Stimulated activated CD8-positive, alpha-beta memory T cell treated with anti-CD3 and anti-CD28 coated beads, Interleukin-4, amount 100 ng/mL, for 48 hours (primary cell): ENCODE measurements around the gene CAPN7.

ENCODE experiments used
- DNase-seq: peaks from one replicate; pipeline ENCODE4 v3.0.0-alpha.2; 2020

The CAPN7 gene

GRCh38 chr3:15279205-15279604 lies 73.2 kb downstream of the CAPN7 start:
- no peak for DNase-seq

GRCh38 chr3:15279671-15280402 lies 73.8 kb downstream of the CAPN7 start:
- no peak for DNase-seq

- DNase-seq, result no peak
Observed at GRCh38 chr3:15280853-15281532, 74.9 kb downstream of the CAPN7 start.

DNA sequence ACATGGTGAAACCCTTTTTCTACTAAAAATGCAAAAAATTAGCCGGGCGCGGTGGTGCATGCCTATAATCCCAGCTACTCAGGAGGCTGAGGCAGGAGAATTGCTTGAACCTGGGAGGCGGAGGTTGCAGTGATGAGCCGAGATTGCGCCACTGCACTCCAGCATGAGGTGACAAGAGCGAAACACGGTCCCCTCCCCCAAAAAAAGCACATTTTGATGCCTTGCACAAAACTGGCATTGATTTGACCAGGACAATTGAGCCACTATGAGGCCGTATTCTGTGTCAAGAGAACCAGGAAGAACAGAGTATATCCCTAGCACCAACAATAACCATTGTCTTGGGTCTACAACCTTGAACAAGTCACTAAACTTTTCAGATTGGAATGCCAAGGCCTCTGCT lies 75.8 kb downstream of the CAPN7 start:
- no peak for DNase-seq

- no peak for DNase-seq
Observed at GRCh38 chr3:15283702-15284101, 77.7 kb downstream of the CAPN7 start.

DNA sequence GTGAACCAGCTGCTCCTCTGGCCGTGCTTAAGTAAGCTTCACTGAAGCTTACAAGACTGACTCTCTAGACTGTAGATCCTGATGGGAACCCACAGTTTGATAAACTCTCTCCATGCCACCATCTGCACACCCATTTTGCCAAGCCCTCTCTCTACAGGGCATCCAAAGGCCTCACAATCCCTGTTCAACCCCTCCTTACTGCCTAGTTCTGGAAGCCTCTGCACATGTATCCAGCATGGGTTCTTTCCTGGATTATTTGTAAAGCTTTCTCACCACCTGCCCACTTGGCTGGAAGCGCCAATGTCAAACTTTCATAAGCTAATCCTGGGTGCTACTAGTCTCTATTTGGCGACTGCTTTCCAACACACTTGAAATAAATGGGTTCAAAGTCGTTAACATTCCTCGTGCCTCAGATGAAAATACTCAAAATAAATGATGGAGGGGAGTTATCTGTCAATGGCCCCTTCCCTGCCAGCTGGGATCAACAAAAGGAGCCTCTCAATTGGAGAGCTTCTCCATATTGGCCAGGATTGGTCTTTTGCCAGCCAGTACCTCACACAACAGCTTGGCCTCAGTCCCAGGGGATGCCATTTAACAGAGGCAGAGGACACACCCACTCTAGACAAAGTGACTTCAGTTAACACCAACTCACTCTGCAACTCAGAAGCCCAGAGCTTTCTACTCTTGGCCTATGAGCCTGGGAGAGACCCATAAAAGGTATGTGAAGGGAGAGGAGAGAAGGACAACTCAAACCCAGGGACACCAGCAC lies 78.3 kb downstream of the CAPN7 start:
- DNase-seq, result no peak

GRCh38 chr3:15286022-15286421 lies 80.0 kb downstream of the CAPN7 start:
- no peak for DNase-seq

GRCh38 chr3:15287565-15288330 lies 81.7 kb downstream of the CAPN7 start:
- DNase-seq, result no peak

GRCh38 chr3:15288331-15289035 lies 82.4 kb downstream of the CAPN7 start:
- no peak for DNase-seq

DNA sequence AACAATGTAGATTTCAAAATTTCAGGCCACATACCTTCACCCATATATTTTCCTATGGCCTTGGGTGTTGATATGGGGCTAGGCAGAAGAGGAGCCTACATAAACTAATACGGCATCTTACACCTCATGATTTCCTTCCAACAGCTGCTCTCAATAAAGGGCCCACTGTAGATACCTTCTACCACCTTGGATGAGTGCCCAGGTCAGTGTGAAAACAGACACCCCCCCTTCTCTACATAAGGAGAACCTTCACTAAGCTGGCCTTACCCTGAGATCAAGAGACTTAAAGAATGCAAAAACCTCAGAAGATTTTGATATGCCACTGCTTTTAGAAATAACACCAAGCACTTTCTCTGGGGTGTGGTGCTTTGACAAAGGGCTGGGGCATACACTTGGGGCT lies 83.6 kb downstream of the CAPN7 start:
- no peak for DNase-seq

GRCh38 chr3:15290736-15291135 lies 84.7 kb downstream of the CAPN7 start:
- DNase-seq, result no peak

DNA sequence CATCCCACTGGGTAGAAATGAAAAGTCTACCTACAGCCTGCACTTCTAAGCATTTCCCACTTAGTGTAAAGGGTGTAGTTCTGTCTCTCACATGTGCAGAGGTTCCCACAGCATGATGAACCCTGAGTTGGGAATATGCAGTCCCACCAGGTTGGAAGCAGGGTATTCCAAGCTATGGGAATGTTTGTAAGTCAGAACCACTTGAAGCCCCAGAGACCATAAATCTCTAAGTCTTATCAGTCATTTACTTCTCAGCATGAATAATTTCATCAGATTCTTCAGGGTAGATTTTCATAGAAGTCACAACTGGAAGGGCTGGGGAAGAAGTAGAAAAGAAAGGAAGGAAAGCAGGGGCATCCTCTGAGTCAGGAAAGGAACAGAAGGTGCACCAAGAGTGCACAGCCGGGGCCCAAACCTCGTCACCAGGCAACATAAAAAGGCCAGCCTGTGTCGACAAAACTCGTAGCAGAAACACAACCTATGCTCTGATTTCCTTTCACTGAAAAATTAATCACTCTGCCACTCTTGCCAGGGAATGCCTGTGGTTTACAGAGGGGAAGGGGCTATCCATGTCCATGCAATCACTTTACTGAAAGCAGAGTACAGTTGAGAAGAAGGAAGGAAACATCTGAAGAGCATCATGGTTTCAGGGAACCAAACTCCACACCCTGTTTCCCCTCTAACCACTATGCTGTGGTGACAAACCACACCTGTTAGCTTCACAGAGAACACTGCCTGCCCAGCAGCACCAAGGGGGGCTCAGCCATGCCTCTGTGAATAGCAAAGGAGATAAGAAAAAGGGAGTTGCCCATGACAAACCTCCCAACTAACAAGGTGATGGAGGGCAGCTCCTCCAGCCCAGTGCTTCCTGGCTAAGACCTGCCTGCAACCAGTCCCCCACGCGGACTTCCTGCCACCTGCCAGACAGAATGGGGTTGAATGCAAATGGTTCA lies 85.8 kb downstream of the CAPN7 start:
- DNase-seq, result peak; percentile 75

DNA sequence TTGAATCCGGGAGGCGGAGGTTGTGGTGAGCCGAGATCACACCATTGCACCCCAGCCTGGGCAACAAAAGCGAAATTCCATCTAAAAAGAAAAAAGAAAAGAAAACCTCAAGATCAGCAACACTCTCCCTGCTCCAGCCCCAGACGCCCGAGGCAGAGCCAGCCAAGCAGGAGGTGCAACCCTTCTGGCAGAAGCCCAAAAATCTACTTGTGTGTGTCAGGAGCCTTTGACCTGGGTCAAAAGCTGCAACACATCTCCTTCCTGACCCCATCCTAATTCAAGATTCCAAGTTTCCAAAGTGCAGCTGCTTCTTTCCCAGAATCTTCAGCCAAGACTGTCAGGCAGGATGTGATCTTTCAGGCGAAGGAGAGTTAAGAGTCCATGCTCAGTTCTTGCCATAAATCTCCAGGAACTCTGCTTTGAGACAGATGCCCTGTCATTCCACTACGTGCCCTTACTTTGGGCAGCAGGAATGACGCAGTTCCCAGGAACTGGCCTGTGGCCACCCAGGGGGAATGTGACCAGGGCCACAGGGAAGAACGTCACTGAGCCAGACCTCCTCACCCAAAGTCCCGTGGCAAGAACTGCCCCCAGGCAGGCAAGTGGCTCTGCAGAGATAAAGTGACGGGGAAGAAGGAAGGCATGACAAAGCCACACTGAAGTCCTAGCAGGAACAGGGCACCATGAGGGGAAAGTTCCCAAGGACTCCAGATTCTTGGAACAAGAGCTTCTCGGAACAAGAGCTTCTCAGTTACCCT lies 86.9 kb downstream of the CAPN7 start:
- no peak for DNase-seq

DNA sequence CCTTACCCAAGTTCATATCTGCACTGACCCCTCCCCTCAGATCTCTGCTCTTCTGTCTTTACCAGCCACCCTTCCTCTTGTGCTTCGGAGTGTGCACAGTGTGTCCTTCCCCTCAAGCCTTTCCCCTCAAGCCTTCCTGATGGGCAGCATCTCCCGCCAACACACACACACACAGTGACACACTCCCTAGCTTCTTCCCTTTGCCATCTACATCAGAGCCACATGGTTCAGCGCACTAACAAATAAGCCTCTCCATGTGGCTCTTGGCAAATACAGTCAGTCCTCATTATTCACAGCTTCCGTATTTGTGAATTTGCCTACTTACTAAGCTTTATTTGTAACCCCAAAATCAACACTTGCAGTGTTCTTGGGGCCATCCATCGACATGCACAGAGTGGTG lies 88.9 kb downstream of the CAPN7 start:
- no peak for DNase-seq

DNA sequence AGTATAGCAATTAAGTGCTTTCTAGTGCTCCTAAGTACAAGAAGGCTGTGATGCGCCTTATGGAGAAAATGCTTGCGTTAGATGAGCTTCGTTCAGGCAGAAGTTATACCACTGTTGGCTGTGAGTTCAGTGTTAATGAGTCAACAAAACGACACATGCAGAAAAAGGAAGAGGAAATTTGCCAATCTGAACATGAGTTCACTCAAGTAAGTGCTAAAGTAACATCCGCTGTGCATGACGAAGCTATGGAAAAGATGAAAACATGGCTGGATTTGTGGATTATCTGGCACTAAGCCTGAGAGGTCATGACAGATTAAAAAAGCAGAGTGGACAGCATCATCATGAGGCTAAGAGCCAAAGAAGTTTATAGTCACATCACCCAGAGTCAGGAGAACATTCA lies 89.5 kb downstream of the CAPN7 start:
- no peak for DNase-seq

DNA sequence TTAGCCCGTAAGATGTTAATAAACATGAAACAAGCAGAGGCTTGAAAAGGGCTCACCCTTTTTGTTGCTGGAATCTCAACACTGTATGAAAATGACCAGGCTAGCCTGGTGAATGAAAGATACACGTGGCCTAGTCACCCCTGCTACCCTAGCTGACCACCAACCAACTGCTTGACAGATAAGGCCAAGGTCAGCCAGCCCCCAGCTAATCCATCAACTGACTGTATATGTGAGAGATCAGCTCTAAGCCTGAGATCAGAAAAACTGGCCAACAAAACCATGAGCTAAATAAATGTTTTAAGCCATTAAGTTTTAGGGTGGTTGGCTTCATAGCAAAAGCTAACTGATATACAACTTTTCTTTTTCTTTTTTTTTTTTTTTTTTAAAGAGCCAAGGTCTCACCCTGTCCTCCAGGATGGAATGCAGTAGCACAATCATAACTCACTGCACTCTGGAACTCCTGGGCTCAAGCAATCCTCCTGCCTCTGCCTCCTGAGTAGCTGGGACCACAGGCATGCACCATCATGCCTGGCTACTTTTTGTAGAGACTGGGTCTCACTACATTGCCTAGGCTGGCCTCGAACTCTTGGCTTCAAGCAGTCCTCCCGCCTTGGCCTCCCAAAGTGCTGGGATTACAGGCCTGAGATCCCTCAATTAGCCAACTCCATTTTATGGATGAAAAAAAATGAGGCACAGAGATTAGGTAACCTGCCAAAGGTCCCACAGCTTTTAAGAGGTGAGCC lies 91.7 kb downstream of the CAPN7 start:
- no peak for DNase-seq

DNA sequence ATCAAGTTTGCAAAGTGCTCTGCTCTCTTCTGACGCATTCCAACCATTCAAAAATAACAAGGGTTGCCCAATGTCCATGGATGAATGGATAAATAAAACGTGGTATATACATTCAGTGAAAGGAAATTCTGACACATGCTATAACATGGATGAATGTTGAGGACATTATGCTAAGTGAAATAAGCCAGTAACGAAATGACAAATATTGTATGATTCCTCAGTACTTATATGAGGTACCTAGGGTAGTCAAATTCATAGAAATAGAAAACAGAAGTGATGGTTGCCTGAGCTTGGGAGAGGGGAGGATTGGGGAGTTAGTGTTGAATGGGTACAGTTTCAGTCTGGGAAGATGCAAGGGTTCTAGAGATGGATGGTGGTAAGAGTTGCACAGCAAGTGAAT lies 92.5 kb downstream of the CAPN7 start:
- no peak for DNase-seq

DNA sequence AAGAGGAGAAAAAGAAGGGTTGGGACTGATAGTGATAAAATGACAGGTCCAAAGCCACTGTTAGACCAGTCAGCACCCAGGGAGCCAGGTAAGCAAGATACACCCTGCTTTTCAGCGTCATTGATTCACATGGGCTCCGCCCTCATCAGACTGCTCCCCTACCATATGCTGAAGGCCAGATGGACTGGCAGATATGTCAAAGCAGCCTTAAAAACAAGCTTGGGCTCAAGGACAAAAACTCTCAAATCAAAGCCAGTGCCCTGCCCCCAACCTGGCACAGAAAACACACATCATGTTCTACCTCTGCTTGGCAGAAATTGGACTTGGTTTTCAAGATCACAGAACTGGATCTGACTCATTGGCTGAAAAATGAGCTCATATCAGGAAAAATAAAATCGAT lies 93.0 kb downstream of the CAPN7 start:
- DNase-seq, result no peak

DNA sequence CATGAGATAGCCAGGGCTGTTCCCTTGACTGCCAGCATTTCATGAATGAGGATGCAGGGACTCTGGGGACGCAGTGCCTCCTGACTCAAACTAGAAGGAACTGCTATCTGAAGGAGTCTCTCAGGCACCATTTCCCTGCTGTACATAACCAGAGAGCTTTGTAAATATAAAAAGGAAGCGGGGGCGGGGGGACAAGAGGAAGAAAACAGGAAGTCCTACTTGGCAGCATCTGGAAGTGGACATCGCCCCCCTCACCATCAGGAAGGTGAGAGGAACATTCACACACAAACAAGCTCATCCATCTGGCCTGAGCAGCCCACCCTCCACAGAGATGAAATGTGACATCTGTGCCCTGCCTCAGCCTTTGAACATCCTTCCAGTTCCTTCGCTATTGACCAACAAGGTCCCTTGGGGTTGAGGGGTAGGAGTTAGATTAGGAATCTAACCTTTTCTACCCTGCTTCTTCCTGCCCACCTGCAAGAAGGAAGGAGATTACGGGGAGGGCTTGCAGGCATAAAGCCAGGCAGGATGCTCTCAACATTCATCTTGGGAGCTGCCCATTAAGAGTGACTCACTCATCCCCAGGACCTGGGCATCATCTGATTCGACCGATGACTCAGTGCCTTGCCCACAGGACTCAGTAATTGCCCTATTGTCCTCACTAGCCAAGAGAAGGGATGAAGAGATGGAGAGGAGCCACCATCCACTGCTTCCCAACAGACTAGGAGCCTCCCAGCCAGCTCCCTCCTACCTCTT lies 94.5 kb downstream of the CAPN7 start:
- DNase-seq, result no peak
